Osteocyte (in vitro differentiated cells): ENCODE measurements around the gene PIK3CA. TPM values are rescaled to one million over a fixed set of nuclear protein-coding genes. Genes with fewer than 3 reads are reported as not detected.

Experiments used
- DNase-seq: peaks from one replicate; pipeline ENCODE4 v3.0.0; 2021; ENCODE audit warnings: mixed read lengths; ENCODE audit not compliant: unreplicated experiment; ENCODE audit errors: extremely low spot score
- H3K27ac Mint-ChIP-seq: one replicate; pipeline ENCODE4 v1.8.0; 2021; ENCODE audit warnings: mild to moderate bottlenecking, mixed read lengths; ENCODE audit not compliant: unreplicated experiment
- H3K27me3 Mint-ChIP-seq: one replicate; pipeline ENCODE4 v1.8.0; 2021; ENCODE audit warnings: mixed read lengths; ENCODE audit not compliant: unreplicated experiment
- H3K36me3 Mint-ChIP-seq: one replicate; pipeline ENCODE4 v1.8.0; 2021; ENCODE audit warnings: mixed read lengths; ENCODE audit not compliant: unreplicated experiment
- H3K4me1 Mint-ChIP-seq: one replicate; pipeline ENCODE4 v1.8.0; 2021; ENCODE audit warnings: mixed read lengths; ENCODE audit not compliant: unreplicated experiment
- H3K4me3 Mint-ChIP-seq: one replicate; pipeline ENCODE4 v1.8.0; 2021; ENCODE audit warnings: mild to moderate bottlenecking, moderate library complexity, mixed read lengths; ENCODE audit not compliant: unreplicated experiment
- H3K9me3 Mint-ChIP-seq: one replicate; pipeline ENCODE4 v1.8.0; 2021; ENCODE audit warnings: mixed read lengths; ENCODE audit not compliant: unreplicated experiment
- CTCF ChIP-seq: fragments of 200-600 bp; sonication (generic); IDR thresholded peaks from 2 replicates; pipeline ENCODE4 v1.5.0; 2021; ENCODE audit warnings: antibody characterized with exemption, mild to moderate bottlenecking, moderate library complexity
- total RNA-seq: library from RNA; stranded (reverse); gene quantifications from 2 replicates; pipeline ENCODE4 v1.2.1, GENCODE V29; 2021

The PIK3CA gene
- total RNA-seq, 1 donor from 2014 or later: 48.1 TPM

- Mint-ChIP-seq H3K36me3 (no peaks in the 10 kb centered on the region), H3K9me3 (no peaks in the 10 kb centered on the region), H3K4me3 (no peak overlapping the region), H3K27ac (no peak overlapping the region), H3K4me1 (peaks cover 1% of the 10 kb centered on the region), H3K27me3 (peaks cover 36% of the 10 kb centered on the region)
- TF ChIP-seq CTCF: no peak
- DNase-seq: no peak
These were observed 133.7 kb downstream of the PIK3CA start for GRCh38 chr3:179281825-179282224.

GRCh38 chr3:179286331-179286730 lies 138.2 kb downstream of the PIK3CA start:
- H3K27ac Mint-ChIP-seq: no peak overlapping the region
- no peak for TF ChIP-seq CTCF
- no peak for DNase-seq
- no peak overlapping the region for H3K4me3 Mint-ChIP-seq
- H3K36me3 Mint-ChIP-seq: no peaks in the 10 kb centered on the region
- peaks cover 29% of the 10 kb centered on the region for H3K27me3 Mint-ChIP-seq
- H3K9me3 Mint-ChIP-seq: no peaks in the 10 kb centered on the region
- H3K4me1 Mint-ChIP-seq: no peaks in the 10 kb centered on the region

DNA sequence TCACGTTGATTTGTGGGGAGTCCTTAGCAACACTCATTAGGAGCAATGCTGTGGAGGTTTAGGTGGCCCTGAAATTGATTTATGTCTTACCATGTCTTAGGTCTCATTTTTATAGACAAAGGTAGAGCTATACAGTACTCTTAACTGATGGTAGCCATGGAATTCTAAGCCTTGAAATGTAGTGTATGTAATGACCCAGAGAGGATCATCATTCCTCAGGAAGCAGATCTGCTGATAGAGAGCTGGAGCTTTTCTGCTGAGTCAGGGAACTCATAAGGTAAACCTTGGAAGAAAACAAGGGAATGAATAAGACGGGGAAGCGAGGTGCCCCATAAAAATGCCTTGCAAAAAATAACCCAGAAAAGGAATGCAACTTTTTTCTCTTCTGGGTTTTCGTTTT lies 140.7 kb downstream of the PIK3CA start:
- Mint-ChIP-seq H3K9me3 (no peaks in the 10 kb centered on the region), H3K27me3 (peaks cover 27% of the 10 kb centered on the region), H3K4me1 (no peaks in the 10 kb centered on the region), H3K4me3 (no peak overlapping the region), H3K36me3 (no peaks in the 10 kb centered on the region), H3K27ac (no peak overlapping the region)
- TF ChIP-seq CTCF: no peak
- no peak for DNase-seq

DNA sequence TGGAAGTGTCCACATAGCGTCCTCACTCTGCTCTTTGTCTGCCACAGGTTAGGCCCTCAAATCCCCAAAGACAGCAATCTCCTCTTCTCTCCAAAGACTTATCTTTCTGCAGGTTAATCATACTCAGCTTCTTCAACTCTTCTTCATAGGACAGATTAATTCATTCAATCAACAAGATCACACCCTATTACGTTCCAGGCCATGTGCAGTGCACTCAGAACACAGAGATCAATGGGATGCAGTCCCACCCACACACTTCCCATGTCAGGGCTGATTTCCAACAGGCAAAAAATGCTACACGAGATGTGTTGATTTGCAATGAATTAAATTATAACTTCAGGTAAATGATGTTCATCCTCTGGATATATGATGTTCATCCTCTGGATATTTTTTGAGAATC lies 141.1 kb downstream of the PIK3CA start:
- Mint-ChIP-seq H3K4me1 (no peaks in the 10 kb centered on the region), H3K9me3 (no peaks in the 10 kb centered on the region), H3K4me3 (no peak overlapping the region), H3K36me3 (no peaks in the 10 kb centered on the region), H3K27me3 (peaks cover 25% of the 10 kb centered on the region), H3K27ac (no peak overlapping the region)
- TF ChIP-seq CTCF: no peak
- DNase-seq: no peak

Other genes starting within 250 kb of the PIK3CA start
- gene ZMAT3, start 76.5 kb upstream of the PIK3CA start, total RNA-seq: 96.9 and 99.0 TPM in 2 replicates
- gene KCNMB3, start 102.8 kb downstream of the PIK3CA start, total RNA-seq: 2.6 and 3.2 TPM in 2 replicates
- gene ZNF639, start 174.7 kb downstream of the PIK3CA start, total RNA-seq: 31.2 and 33.4 TPM in 2 replicates
- 56.9 and 60.4 TPM in 2 replicates for gene MFN1, start 199.4 kb downstream of the PIK3CA start, total RNA-seq